HG03025 (cell line): Measurements from ENCODE around the gene AGBL2.
A peak's percentile ranks its signal among the peaks of the same experiment; 100 is the strongest.
"Not testable (repeated sequence)": the region's sequence is repeated elsewhere in the genome, so short reads cannot be mapped to it uniquely, and the experiment has no call there.

Experiments
- ATAC-seq: cut with Tn5 transposase; IDR thresholded peaks from one replicate; pipeline ENCODE4 v1.9.1; 2021; ENCODE audit warnings: mild to moderate bottlenecking, moderate library complexity; ENCODE audit not compliant: unreplicated experiment, low FRiP score

Gene AGBL2

DNA sequence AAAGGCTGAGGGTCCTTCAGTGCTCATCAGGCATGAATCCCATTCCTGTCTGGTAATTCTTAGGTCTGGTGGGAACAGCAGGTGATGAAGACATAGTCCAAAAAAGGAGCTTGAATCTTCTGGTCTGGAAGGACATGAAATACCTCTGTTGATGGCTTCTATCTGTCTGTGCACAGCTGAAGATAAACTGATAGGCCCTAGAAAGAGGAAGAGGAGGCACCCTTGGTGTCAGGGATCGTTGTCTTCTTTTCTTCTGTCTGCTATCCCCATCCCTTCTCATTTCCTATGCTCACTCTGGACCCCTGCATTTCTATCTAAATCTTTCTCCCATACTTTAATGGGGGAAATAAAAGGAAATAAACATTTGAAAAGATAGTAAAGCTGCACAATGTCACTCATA is 9.4 kb downstream of the AGBL2 start:
- ATAC-seq, result no peak

DNA sequence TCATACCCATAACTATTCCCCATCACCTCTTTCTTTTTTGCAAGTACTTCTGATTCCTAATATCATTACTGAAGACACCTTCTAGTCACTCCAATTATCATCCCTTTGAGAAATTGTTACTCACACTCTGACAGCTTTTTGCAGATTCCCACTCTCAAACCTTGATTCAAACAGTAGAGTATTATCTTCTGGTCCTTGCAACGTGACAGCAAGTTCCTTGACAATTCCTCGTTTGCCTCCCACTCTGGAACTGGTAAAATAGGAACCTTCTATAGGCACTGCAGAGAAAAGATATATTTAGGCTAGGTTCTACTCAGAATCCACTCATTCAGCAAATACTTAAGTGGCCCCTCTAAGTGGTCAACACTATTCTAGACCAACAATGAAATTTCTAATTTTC is 23.2 kb downstream of the AGBL2 start:
- no peak for ATAC-seq

DNA sequence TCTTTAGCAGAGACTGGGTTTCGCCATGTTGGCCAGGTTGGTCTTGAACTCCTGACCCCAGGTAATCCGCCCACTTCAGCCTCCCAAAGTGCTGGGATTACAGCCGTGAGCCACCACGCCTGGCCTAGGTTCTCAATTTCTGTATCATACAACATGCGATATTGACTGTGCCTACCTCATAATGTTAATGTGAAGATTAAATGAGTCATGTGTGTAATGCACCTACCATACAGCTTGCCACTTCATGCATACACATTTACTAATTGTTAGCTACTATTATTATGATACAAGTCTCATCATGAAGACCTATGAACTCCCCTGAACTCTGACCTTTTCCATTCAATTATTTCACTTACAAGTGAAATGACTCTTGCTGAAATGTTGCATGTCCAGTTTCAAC is 25.7 kb downstream of the AGBL2 start:
- ATAC-seq, result no peak

DNA sequence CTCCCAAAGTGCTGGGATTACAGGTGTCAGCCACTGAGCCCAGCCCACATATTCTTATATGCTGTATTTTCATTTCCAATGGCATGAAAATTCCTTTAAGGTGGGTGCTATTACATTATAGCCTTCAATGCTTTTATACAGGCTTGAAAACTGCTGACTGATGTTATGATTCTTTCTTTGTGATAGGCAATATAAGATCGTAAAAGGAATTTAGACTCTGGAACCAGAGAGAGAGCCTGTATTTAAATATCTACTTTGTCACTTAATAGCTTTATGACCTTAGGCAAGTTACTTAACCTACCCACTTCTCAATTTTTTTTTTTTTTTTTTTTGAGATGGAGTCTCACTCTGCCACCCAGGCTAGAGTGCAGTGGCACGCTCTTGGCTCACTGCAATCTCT is 26.2 kb downstream of the AGBL2 start:
- ATAC-seq, result no peak

DNA sequence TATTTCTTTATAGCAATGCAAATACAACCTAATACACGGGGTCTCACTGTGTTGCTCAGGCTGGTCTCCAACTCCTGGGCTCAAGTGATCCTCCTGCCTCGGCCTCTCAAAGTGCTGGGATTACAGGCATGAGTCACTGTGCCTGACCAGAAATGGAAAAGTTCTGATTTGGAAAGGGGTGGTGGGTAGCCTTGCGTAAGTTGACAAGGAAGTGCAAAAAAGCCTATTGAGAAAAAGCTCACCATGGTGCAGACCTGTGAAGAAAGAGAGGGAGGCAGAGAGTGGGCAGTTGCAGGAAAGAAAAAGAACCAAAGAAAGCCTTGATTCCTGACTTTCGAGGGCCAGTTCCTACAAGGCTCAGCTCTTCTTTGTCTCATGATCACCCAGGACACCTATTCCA is 27.1 kb downstream of the AGBL2 start:
- ATAC-seq, result no peak

DNA sequence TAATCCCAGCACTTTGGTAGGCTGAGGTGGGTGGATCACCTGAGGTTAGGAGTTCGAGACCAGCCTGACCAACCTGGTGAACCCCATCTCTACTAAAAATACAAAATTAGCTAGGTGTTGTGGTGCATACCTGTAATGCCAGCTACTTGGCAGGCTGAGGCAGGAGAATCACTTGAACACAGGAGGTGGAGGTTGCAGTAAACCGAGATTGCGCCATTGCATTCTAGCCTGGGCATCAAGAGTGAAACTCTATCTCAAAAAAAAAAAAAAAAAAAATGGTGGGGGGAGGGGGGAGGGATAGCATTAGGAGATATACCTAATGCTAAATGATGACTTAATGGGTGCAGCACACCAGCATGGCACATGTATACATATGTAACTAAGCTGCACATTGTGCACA is 28.5 kb downstream of the AGBL2 start:
- not testable (repeated sequence) for ATAC-seq

DNA sequence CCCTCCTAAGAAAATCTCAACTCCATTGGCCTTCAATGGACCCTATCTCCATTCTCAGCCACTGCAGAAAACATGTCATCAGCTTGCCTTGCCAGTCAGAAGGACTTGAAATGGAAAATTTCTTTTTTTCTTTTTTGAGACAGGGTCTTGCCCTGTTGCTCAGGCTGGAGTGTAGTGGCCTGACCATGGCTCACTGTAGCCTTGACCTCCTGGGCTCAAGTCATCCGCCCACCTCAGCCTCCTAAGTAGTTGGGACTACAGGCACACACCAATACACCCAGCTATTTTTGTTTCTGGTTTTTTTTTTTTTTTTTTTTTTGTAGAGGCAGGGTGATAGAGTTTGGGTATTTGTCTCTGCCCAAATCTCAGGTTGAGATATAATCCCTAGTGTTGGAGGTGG is 29.0 kb downstream of the AGBL2 start:
- no peak for ATAC-seq

DNA sequence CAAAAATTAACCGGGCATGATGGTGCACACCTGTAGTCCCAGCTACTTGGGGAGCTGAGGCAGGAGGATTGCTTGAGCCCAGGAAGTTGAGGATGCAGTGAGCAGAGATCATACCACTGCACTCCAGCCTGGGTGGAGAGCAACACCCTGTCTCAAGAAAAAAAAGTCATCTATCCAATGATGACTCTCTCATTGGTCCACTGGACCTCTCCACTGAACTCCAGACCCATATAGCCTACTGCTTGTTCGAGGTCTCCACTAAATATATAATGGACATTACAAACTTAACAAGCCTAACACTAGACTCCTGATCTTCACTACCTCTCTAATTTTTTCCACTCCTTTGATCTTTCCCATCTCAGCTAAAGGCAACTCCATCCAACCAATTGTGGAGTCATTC is 39.3 kb downstream of the AGBL2 start:
- no peak for ATAC-seq

DNA sequence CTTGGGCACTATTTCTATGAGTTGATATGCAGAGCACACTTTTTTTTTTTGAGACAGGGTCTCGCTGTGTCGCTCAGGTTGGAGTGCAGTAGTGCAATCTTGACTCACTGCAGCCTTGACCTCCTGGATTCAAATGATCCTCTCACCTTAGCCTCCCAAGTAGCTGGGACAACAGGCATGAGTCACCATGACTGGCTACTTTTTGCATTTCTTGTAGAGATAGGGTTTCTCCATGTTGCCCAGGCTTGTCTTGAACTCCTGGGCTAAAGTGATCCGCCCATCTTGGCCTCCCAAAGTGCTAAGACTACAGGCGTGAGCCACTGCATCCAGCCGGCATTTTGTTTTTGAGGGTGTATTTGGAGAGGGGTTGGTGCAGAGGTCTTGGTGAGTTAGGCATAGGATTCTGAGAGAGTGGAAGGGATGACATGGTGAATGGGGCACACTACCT is 42.9 kb downstream of the AGBL2 start:
- ATAC-seq, result no peak

DNA sequence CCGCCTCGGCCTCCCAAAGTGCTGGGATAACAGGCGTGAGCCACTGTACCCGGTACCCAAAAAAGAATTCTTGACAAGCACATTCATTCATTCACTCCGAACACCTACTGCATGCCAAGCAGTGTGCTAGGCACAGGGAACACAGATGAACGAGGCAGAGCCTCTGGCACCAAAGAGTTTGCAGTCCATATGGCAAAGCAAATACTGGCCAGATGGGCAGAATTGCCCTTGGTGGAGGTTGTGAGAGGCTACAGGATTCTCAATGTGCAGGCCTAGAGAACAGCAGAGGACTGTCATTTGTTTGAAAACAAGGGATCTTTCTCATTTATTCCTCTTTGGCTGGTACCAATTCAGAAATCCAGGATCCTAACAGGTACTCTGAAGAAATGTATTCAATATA is 45.3 kb downstream of the AGBL2 start:
- ATAC-seq, result no peak

DNA sequence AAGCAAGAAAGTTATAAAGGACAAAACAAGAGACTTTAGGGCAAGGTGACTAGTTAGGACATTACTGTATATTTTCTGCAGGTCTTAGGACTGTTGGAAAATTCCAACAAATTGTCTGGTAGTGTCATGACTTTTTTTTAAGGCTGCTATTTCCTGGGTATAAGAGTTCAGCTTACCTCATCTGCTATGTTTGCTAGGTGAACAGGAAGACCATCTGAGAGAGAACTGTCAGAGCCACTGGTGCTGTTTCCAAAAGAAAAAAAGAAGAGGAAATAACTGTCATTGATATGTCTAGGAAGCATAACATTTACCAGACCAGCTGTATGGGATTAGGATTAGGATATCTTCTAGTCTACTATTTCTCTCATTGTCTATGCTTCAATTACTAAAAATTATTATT is 46.5 kb downstream of the AGBL2 start:
- ATAC-seq, result no peak

DNA sequence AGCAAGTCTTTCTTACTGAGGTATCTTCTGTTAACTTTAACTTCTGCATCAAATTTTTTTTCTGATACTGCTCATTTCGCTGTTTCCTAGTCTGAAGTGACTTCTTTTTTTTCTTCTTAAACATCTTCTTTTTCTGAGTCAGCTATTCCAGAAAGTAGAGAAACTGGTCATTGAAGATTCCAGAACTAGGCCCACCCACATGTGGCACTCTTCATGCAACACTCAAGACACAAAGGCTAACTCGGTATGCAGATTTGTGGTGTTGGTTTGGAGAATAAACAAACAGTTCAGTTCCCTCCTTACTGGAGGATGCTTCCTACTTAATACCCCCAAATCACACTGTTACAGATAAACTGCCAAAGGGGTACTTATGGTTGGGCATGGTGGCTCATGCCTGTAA is 47.6 kb downstream of the AGBL2 start:
- no peak for ATAC-seq

DNA sequence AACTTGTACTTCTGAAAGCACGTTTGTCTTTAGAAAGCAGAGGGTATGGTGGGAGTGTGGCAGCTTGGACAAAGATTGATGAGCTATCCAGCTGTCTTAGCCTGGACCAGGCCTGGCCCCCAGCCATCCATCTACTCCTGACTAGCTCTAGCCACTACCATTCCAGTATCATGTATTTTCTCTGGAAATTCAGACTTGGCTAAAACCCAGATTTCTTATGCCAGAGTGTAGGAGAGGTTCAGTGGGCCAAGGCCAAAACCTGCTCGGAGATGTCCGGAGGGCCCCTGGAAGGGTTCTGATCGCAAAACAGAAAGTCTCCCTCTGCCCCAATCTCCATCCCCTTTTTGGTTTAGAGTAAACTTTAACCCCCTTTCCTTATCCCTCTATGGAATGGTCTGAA is 48.0 kb downstream of the AGBL2 start:
- ATAC-seq, result no peak

DNA sequence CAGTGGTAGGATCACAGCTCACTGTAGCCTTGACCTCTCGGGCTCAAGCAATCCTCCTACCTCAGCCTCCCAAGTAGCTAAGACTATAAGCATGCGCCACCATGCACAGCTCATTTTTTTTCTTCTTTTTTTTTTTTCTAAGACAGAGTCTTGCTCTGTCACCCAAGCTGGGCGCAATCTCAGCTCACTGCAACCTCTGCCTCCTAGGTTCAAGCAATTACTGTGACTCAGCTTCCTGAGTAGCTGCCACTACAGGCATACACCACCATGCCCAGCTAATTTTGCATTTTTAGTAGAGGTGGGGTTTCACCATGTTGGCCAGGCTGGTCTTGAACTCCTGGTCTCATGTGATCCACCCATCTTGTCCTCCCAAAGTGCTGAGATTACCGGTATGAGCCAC is 50.2 kb downstream of the AGBL2 start:
- ATAC-seq, result not testable (repeated sequence)

DNA sequence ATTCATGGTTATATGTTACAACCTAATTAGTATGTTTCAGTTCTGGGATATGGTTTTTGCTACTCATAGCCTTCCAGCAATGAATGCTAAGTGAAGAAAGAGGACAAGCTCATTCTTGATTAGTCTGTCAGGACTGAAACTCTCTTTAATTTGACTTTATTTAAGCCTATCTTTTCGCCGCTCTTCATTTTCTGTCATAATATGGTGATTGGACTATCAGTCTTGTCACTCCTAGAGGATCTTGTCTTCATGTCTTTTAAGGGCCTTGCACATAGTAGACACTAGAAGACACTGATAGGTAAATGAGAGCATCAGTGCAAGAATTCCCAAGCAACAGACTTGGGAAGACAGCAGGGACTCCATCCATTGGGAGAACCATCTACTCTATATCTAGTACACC is 53.9 kb downstream of the AGBL2 start:
- ATAC-seq, result no peak

DNA sequence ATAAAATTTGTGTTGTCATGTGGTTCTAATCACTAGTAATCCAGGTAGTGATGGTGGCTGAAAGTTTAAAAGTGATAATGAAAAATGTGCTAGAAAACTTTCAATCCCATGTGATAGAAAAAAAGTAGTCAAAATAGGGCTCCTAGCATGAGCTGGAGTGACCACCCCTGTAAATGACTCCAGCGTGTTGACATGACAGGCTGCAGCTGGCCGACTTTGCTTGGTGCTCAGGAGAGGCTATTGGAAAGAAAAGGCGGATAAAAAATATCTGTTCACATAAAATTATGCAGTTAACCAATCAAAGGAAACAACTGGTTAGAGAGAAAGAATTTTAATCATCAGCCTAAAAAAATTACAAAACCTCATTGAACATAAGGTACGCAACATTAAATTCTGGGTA is 55.9 kb downstream of the AGBL2 start:
- no peak for ATAC-seq

DNA sequence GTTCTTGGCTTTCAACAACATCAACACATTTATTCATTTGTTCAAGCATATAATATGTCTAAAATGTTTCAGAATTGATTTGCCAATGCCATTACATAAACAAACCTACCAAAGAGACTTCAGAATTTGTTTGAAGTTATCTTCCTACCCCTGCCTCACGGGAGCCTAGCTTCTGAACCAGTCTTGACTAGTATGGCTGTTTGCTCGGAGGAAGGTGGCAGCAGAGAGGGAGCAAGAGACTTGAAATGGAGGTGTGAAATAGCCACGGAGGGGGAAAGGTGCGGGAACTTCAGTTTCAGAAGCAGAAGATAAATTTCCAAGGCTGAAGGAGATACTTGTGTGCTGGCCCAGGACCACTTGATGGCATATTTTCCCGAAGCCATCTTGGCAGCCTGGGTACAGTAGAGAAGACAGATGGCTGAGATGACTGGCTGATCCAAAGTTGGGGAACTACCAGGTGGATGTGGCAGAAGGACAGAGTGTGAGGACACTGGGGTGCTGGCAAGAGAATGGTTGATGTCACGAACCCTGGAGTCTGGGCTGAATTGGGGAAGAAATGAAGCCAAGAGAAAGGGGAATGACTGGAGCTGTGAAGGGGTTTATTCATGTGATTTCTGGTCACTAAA is 58.8 kb downstream of the AGBL2 start:
- no peak for ATAC-seq

DNA sequence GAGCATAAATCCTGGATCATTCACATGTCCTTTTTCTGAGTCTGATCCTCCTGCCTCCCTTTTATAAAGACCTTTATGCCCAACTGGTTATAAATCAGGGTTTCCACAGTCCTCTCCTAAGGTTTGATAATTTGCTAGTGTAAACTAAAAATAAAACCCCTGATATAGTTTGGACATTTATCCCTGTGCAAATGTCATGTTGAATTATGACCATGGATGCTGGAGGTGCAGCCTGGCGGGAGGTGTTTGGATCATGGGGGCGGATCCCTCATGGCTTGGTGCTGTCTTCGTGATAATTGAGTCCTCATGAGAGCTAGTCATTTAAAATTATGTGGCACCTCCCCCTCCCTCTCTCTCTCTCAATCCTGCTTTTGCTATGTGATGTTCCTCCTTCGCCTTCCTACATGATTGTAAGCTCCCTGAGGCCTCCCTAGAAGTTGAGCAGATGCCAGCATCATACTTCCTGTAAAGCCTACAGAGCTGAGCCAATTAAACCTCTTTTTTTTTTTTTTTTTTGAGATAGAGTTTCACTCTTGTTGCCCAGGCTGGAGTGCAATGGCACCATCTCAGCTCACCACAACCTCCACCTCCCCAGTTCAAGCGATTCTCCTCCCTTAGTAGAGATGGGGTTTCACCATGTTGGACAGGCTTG is 63.2 kb downstream of the AGBL2 start:
- no peak for ATAC-seq

DNA sequence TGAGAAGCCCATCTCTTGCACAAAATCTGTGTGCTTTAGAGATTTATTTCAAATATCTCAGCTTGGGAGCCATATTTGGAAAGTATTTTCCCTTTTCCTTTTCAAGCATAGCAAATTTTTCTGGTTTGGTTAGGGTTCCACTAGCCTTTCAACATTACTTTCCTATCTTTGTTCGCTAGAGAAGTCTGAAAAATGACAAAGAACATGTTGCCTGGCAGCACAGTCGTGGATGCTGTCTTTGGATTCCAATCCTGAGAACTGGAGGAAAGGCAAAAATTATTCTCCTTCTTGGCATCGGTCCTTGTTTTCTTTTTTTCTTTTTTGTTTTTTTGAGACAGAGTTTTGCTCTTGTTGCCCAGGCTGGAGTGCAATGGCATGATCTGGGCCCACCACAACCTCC is 65.9 kb downstream of the AGBL2 start:
- ATAC-seq, result no peak

DNA sequence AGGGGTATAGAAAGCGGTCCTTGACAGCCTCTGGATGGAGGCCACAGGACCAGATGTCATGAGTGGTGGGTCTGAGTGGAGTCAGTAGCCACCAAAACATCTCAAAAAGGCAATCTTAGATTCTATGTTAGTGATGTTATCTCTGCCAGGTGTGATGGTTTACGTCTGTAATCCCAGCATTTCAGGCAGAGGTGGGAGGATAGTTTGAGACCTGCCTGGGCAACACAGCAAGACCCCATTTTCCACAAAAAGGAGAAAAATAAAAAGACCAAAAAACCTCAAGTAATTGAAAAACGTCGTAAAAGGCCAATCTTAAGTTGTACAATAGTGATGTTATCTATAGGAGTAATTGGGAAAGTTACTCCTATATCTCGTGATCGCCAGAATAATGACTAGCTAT is 69.2 kb downstream of the AGBL2 start:
- no peak for ATAC-seq

DNA sequence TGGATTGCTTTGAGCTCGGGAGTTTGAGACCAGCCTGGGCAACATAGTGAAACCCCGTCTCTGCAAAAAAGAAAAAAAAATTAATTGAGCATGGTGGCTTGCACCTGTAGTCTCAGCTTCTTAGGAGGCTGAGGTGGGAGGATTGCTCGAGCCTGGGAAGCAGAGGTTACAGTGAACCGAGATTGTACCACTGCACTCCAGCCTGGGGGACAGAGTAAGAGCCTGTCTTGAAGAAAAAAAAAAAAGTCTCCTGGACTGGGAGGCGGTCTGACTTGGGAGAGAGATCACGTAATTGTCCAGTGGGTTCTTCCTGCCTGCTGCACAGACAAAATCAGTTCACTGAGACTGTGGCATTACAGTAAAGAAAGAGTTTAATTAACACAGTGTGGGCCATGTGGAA is 69.7 kb downstream of the AGBL2 start:
- no peak for ATAC-seq

DNA sequence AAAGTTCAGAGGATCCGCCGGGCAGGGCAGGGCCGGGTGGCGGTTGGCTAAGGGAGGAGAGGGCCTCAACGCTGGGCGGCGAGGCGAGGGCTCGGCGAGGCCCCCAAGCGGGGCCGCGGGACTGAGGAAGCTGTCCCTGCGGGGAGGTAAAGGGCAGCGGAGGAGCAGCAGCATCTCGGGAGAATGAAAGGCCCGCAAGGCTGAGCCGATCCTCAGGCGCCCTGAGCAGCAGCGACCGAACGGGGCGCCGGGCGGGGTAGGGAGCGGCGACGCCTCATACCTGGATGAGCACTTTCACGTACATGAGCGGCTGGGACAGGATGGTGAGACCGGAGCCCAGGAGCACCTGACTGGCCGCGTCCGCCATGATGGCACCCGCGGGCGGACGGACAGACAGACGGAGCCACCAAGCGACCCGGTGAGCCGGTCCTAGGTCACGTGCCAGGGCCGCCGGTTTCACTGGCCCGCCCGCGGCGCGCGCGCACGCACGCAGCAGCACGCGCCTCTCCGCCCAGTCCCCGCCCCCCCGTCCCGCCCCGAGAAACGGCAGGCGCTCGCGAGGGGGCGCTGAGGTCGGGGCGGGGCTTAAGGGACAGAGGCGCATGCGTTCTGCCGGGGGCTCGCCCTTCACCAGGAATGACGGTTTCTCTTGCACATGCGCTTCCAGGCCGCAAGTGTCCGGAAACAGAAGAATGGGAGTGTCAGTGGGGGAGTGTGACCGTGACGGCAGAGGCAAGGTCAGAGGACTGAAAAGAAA is 72.9 kb downstream of the AGBL2 start, which contains the start of gene MTCH2:
Gene MTCH2 (minus strand): TSS at position 461 of the 757 bp plus-strand sequence. CDS start 94 bp downstream, at position 367.
- ATAC-seq, result peak; percentile 88
